Measurements from ENCODE around the gene CPLX1. TPM values are rescaled to one million over a fixed set of nuclear protein-coding genes. Genes with fewer than 3 reads are reported as not detected.

CPLX1 gene
- total RNA-seq, 4 donors from 2014 or later = 0.12 to 0.34 (median 0.13) TPM; not detected in 1

GRCh38 chr4:820230-821172 lies 5.4 kb downstream of the CPLX1 start:
- 74 to 83% methylated on average over 24 of the region's 24 CpGs for WGBS, 2 donors
- TF ChIP-seq CTCF (IDR thresholded peaks at IDR 0.05) = no peak
- TF ChIP-seq POLR2A (IDR thresholded peaks at IDR 0.05) = no peak
- DNase-seq (ENCODE audit: low spot score in 2 of 2) = no peak
- H3K4me3 ChIP-seq (ENCODE audit: low read depth, poor library complexity, severe bottlenecking) = no peak overlapping the region
- intact Hi-C loops (cut with DNase I; ENCODE audit: low total_unique reads) = no loop called here

- TF ChIP-seq POLR2A (IDR thresholded peaks at IDR 0.05) (no peak), CTCF (IDR thresholded peaks at IDR 0.05) (no peak)
- intact Hi-C loops (cut with DNase I; ENCODE audit: low total_unique reads) = no loop called here
- no peak overlapping the region for H3K4me3 ChIP-seq (ENCODE audit: low read depth, poor library complexity, severe bottlenecking)
- DNase-seq (ENCODE audit: low spot score in 2 of 2) = no peak
- whole genome bisulfite sequencing, 2 donors = 78% methylated on average over 20 of the region's 20 CpGs
These were observed 6.3 kb downstream of the CPLX1 start for GRCh38 chr4:819401-820229.

GRCh38 chr4:818106-818921 lies 7.6 kb downstream of the CPLX1 start:
- 85 to 88% methylated on average over 37 to 42 of the region's 42 CpGs for WGBS, 2 donors
- DNase-seq (ENCODE audit: low spot score in 2 of 2) = no peak
- intact Hi-C loops (cut with DNase I; ENCODE audit: low total_unique reads) = no loop called here
- no peak for TF ChIP-seq POLR2A (IDR thresholded peaks at IDR 0.05)
- TF ChIP-seq CTCF (IDR thresholded peaks at IDR 0.05) = no peak
- H3K4me3 ChIP-seq (ENCODE audit: low read depth, poor library complexity, severe bottlenecking) = no peak overlapping the region

GRCh38 chr4:815464-816146 lies 10.3 kb downstream of the CPLX1 start:
- TF ChIP-seq POLR2A (IDR thresholded peaks at IDR 0.05) = no peak
- TF ChIP-seq CTCF (IDR thresholded peaks at IDR 0.05) = no peak
- intact Hi-C loops (cut with DNase I; ENCODE audit: low total_unique reads) = no loop called here
- H3K4me3 ChIP-seq (ENCODE audit: low read depth, poor library complexity, severe bottlenecking) = no peak overlapping the region
- DNase-seq (ENCODE audit: low spot score in 2 of 2) = no peak
- 22 to 26% methylated on average over 11 of the region's 11 CpGs for WGBS, 2 donors

- intact Hi-C loops (cut with DNase I; ENCODE audit: low total_unique reads) = no loop called here
- DNase-seq (ENCODE audit: low spot score in 2 of 2) = no peak
- TF ChIP-seq POLR2A (IDR thresholded peaks at IDR 0.05) (no peak), CTCF (IDR thresholded peaks at IDR 0.05) (no peak)
- no peak overlapping the region for H3K4me3 ChIP-seq (ENCODE audit: low read depth, poor library complexity, severe bottlenecking)
- 74 to 76% methylated on average over 14 of the region's 14 CpGs for WGBS, 2 donors
These were observed 11.5 kb downstream of the CPLX1 start for GRCh38 chr4:814312-814850.
